Prostate gland (tissue), 2 donors: ENCODE data around the gene ICOS.

ENCODE experiments used
- POLR2A ChIP-seq: fragments of 450-650 bp; IDR thresholded peaks from one replicate; pipeline ENCODE4 v1.6.1; 2016; ENCODE audit warnings: antibody characterized with exemption, mild to moderate bottlenecking
- TF ChIP-seq, protein P1 (sequence below), 4 experiments: fragments of 200-600 bp in 2 of 4; fragments of 450-650 bp in 2 of 4; sonication (generic) in 2 of 4; IDR thresholded peaks; 1 replicate in 3 of 4; 2 replicates in 1 of 4; pipeline ENCODE4 v1.5.1; 2016 to 2019; ENCODE audit warnings: antibody characterized with exemption in 4 of 4, mild to moderate bottlenecking in 2 of 4, moderate library complexity in 2 of 4

DNA sequence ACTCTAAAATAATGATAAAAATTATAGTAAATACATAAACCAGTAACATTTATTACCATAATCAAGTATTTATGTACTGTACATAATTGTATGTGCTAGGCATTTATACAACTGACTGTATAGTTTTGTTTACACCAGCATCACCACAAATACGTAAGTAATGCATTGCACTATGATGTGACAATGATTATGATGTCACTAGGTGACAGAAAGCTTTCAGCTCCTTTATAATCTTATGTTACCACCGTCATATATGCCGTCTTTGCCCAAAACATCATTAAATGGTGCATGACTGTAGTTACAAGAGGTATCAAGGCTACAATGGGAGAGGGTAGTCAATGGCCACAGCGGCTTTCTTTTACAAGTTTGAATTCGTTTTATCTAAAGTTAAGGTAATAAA, 60.1 kb downstream of the ICOS start:
- TF ChIP-seq POLR2A: no peak
- TF ChIP-seq, protein P1, sequence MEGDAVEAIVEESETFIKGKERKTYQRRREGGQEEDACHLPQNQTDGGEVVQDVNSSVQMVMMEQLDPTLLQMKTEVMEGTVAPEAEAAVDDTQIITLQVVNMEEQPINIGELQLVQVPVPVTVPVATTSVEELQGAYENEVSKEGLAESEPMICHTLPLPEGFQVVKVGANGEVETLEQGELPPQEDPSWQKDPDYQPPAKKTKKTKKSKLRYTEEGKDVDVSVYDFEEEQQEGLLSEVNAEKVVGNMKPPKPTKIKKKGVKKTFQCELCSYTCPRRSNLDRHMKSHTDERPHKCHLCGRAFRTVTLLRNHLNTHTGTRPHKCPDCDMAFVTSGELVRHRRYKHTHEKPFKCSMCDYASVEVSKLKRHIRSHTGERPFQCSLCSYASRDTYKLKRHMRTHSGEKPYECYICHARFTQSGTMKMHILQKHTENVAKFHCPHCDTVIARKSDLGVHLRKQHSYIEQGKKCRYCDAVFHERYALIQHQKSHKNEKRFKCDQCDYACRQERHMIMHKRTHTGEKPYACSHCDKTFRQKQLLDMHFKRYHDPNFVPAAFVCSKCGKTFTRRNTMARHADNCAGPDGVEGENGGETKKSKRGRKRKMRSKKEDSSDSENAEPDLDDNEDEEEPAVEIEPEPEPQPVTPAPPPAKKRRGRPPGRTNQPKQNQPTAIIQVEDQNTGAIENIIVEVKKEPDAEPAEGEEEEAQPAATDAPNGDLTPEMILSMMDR (IDR thresholded peaks at IDR 0.05): no peak
